ENCODE results near the gene RELN.

DNA sequence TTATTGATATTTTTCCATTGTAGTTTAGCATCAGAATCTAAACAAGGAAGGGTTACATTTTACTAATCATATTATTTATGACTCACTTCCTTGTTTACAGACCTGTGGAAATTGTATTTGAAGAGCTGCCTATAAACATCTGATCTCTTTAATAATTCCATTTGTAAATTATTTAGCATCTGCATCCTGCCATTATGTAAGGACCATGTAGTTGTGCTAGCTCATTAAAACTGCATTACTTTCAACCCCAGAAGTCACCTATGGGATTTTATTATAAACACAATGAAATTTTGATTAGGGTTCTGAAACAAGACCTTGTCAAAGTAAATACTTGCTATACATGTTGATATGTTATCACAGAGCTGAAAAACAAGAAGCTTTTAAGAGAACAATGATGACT lies 396.6 kb downstream of the RELN start:
- TF ChIP-seq, protein P1, sequence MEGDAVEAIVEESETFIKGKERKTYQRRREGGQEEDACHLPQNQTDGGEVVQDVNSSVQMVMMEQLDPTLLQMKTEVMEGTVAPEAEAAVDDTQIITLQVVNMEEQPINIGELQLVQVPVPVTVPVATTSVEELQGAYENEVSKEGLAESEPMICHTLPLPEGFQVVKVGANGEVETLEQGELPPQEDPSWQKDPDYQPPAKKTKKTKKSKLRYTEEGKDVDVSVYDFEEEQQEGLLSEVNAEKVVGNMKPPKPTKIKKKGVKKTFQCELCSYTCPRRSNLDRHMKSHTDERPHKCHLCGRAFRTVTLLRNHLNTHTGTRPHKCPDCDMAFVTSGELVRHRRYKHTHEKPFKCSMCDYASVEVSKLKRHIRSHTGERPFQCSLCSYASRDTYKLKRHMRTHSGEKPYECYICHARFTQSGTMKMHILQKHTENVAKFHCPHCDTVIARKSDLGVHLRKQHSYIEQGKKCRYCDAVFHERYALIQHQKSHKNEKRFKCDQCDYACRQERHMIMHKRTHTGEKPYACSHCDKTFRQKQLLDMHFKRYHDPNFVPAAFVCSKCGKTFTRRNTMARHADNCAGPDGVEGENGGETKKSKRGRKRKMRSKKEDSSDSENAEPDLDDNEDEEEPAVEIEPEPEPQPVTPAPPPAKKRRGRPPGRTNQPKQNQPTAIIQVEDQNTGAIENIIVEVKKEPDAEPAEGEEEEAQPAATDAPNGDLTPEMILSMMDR (IDR thresholded peaks at IDR 0.05) = no peak
- no peak for TF ChIP-seq POLR2A (IDR thresholded peaks at IDR 0.05)

Data from thyroid gland (tissue), 4 donors.